GM18951 (cell line): ENCODE measurements around the gene CEP89.
"Not testable (repeated sequence)": the region's sequence is repeated elsewhere in the genome, so short reads cannot be mapped to it uniquely, and the experiment has no call there.

Experiments used
- POLR2A ChIP-seq: IDR thresholded peaks from 4 replicates; pipeline ENCODE4 v1.6.1; 2011; ENCODE audit warnings: mild to moderate bottlenecking; ENCODE audit not compliant: insufficient read length, insufficient read depth; ENCODE audit errors: extremely low read depth
- in situ Hi-C: fragments of 300-500 bp; cut with MboI; formaldehyde crosslinking; loops from one replicate; pipeline ENCODE4 v1.12.0; 2022; ENCODE audit warnings: low sequenced_read_pairs, mixed read lengths, inconsistent platforms; ENCODE audit not compliant: unreplicated experiment

CEP89 gene

DNA sequence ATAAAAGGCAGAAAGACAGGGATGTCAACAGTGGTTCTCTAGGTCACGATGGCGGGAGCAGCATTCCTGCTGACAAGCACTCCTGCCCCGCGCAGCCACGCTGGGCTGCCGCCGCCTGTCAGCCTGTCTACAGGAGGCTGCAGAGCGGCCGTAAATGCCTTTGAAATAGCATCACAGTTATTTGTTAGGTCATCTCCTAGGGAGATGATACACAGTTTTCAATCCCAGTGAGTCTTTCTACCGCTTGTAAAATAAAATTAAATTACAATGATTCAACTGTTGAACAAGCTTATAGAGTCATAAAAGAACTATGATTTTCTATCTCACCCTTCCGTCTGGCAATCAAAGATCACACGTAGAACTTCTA, 94.9 kb downstream of the CEP89 start:
- no peak for TF ChIP-seq POLR2A
- in situ Hi-C loops = no loop called here

DNA sequence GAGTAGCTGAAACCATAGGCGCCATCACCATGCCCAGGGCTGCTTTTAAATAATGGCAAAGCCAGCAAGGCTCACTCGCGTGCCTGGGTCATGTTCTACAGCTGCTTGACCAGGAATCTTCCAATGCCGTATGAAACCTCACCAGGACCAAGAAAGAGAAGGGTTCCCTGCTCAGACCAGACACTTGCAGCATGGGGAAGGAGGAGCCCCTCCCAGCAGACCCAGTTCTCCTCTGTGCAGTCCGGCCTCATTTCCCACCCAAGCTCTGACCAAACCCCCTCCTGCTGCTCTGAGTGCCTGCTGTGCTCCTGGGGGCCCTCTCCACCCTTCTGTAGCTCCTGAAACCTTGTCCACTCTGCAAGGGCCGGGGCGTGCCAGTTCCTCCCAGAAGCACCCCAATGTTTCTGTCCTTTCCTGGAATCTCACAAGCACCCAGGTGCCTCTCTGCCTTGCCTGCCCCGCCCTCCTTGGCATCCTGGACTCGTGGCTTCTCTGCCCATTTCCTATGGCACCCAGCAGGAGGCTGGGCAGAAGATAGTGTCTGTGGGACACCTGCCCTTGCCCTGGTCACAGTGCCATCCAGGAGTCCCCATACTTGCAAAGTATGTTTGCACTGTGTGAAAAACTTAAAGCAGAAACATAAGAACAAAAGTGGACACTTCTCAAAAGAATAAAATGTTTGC, 95.4 kb downstream of the CEP89 start:
- in situ Hi-C loops = no loop called here
- no peak for TF ChIP-seq POLR2A

- TF ChIP-seq POLR2A = no peak
- in situ Hi-C loops = no loop called here
These were observed 96.3 kb downstream of the CEP89 start for GRCh38 chr19:32875428-32875827.

DNA sequence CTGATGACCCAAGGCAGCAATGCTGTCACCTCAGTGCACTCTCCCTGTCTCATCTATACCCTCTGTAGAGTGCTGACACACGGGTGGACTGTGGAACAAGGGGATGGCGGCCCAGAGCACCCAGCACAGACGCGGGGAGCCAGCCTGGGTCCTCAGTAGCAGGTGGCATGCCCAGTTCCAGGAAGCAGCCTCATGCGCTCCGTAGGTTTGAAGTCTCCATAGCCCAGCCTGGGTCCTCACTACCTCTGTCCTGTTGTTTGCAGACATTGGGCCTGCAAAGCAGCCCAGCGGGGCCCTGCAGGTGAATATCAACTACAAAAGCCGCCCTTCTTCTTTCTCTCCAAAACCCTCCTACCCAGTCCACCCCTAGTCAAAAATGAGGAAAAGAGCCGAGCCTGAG, 97.2 kb downstream of the CEP89 start:
- in situ Hi-C loops = no loop called here
- no peak for TF ChIP-seq POLR2A

DNA sequence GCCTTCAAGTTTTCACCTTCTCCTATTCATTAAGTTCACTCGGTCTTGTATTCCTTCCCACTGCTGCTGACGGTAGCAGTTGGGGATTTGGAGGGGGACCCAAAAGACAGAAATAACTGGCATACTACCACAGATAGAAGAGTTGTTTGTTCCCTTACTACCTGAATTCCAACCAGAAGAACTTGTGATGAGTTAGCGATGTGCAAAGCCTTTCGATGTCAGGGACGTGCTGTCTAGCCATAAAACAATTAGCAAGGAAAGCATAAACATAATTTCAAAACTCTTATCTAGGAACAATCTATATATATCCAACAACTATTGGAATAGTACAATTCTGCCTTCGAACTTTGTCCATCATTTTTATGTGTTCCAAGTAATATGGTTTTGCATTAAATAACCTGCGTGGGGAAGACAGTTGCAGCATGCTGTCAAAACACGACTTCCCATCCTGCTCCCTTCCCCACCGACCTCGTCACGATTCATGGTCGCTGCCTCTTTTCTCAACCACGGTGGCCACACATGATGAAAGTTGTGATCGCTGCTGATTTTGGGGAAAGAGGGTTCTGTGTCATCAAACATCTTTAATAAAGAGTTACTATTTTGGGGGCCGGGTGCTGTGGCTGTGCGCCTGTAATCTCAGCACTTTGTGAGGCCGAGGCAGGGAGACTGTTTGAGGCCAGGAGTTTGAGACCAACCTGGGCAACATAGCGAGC, 98.4 kb downstream of the CEP89 start:
- TF ChIP-seq POLR2A = no peak
- in situ Hi-C loops = no loop called here

DNA sequence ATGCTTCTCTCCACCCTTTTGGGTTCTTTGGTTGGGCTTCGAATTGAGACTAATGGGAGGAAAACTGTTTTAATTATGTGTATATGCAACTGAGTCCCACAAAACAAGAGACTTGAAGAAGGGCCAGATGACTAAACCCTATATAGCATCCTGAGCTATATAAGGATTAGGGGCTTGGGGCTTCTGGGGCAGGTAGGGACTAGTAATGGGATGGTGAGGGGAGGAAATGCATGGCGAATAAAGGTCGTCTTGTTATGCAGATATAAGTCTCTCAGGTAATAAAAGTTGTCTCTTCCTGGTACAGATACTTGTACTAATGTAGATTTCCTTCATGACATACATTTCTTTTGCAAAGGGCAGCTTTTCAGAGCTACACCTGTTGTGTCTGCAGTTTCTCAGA, 99.4 kb downstream of the CEP89 start:
- TF ChIP-seq POLR2A = no peak
- in situ Hi-C loops = no loop called here

GRCh38 chr19:32870981-32871451, 100.7 kb downstream of the CEP89 start:
- no peak for TF ChIP-seq POLR2A
- in situ Hi-C loops = no loop called here

- no peak for TF ChIP-seq POLR2A
- in situ Hi-C loops = no loop called here
These were observed 101.7 kb downstream of the CEP89 start for GRCh38 chr19:32869966-32870573.

GRCh38 chr19:32869369-32869965, 102.3 kb downstream of the CEP89 start, which contains the start of gene SLC7A9:
Gene SLC7A9 (minus strand): TSS chr19:32869767. CDS start chr19:32868534, 1,233 bp downstream.
- in situ Hi-C loops = no loop called here
- no peak for TF ChIP-seq POLR2A

DNA sequence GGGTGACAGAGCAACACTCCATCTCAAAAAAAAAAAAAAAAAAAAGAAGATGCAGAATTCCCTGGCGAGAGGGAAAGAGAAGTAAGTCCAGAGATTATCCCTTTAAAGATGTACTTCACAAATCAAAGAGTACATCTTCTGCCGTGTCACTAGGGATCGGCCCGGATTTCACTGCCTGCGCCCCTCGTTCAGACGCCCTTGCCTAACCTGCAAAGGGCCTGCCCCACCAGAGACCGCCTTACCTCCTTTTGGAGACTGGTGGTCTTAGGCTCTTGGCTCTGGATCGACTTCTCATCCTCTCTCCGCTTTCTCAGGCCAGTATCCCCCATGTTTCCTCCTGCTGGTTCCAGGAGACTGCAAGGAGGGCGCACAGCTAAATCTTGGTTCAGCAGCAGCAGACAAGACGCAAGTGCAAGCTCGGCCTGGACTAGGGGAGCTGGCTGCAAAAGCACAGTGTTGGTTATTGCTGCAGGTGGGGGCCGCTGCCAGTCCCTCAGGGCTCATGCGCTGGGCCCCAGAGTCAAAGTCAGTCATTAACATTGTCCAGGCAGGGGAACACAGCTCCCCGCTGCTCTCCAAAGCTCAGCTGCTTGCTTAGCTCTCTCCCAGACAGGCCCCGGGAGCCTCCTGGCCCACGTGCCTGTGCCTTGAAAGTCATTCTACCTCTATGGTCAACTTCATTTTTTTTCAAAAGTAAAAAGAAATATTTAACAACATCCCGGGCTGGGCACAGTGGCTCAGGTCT, 103.4 kb downstream of the CEP89 start:
- in situ Hi-C loops = no loop called here
- no peak for TF ChIP-seq POLR2A

GRCh38 chr19:32867436-32867835, 104.3 kb downstream of the CEP89 start:
- in situ Hi-C loops = not testable (repeated sequence)

DNA sequence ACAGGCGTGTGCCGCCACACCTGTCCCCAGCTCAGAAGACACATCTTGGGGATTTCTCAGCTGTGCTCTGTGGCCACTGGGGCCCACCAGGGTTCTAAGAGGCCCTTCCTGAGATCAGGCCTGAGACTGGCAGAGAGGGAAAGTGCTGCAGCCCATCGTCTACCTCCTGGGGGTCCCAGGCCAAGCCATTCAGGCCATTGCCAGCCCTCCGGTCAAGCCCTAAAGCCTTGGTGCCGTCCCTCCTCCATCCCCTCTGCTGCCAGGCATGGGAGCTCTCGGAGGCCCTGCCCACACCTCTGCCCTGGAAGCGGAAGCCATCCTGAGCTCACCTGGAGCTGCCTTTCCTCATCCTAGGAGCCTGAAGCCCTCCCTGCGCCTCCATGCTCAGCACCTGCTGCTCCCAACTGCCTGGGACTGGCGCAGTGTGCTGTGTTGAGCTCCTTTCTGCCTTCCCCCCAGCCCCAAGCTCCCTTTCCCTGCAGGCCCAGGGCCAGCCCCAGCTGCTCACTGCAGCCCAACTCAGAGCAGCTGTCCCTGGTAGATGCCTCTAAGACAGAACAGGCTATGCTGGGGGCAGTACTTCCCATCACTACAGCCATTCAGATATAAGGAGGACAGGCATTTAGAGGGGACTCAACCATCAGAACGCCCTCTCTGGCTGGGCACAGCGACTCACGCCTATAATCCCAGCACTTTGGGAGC, 105.0 kb downstream of the CEP89 start:
- TF ChIP-seq POLR2A = no peak
- in situ Hi-C loops = no loop called here
